Stimulated activated CD8-positive, alpha-beta memory T cell treated with anti-CD3 and anti-CD28 coated beads, Interleukin-15, amount 100 ng/mL, for 1 hour (primary cell): Measurements from ENCODE around the gene MYO7A.
"Not testable (repeated sequence)": the region's sequence is repeated elsewhere in the genome, so short reads cannot be mapped to it uniquely, and the experiment has no call there.

Experiments used
- DNase-seq: peaks from one replicate; pipeline ENCODE4 v3.0.0-alpha.2; 2020; ENCODE audit warnings: low read depth

Gene MYO7A

GRCh38 chr11:77093056-77093891 is 34.8 kb upstream of the MYO7A start:
- DNase-seq = no peak

- DNase-seq = no peak
These were observed 33.8 kb upstream of the MYO7A start for GRCh38 chr11:77093987-77094840.

GRCh38 chr11:77094841-77095365 is 33.1 kb upstream of the MYO7A start:
- DNase-seq = no peak

GRCh38 chr11:77095551-77096490 is 32.2 kb upstream of the MYO7A start:
- DNase-seq = no peak

- DNase-seq = no peak
These were observed 31.4 kb upstream of the MYO7A start for GRCh38 chr11:77096591-77097019.

- DNase-seq = not testable (repeated sequence)
These were observed 30.9 kb upstream of the MYO7A start for GRCh38 chr11:77097180-77097579.

- no peak for DNase-seq
These were observed 27.6 kb upstream of the MYO7A start for GRCh38 chr11:77100166-77101042.

- DNase-seq = no peak
These were observed 27.0 kb upstream of the MYO7A start for GRCh38 chr11:77101043-77101537.

- DNase-seq = no peak
These were observed 25.5 kb upstream of the MYO7A start, which contains the start of gene OMP for GRCh38 chr11:77102246-77103210. OMP (plus strand) TSS chr11:77102840; CDS start chr11:77102840, 0 bp downstream.

GRCh38 chr11:77103319-77103718 is 24.7 kb upstream of the MYO7A start:
- no peak for DNase-seq

- no peak for DNase-seq
These were observed 23.3 kb upstream of the MYO7A start for GRCh38 chr11:77104727-77105126.

- DNase-seq = no peak
These were observed 21.7 kb upstream of the MYO7A start for GRCh38 chr11:77106321-77106720.

- DNase-seq = no peak
These were observed 21.3 kb upstream of the MYO7A start for GRCh38 chr11:77106759-77107158.

- DNase-seq = no peak
These were observed 20.1 kb upstream of the MYO7A start for GRCh38 chr11:77107950-77108349.

GRCh38 chr11:77108436-77108835 is 19.6 kb upstream of the MYO7A start:
- no peak for DNase-seq

- DNase-seq = no peak
These were observed 18.6 kb upstream of the MYO7A start for GRCh38 chr11:77109236-77110019.

GRCh38 chr11:77110836-77111235 is 17.2 kb upstream of the MYO7A start:
- no peak for DNase-seq

- no peak for DNase-seq
These were observed 16.8 kb upstream of the MYO7A start for GRCh38 chr11:77111277-77111676.
